OCI-LY3 (cell line): Measurements from ENCODE around the gene CADPS2.
"Not testable (repeated sequence)": the region's sequence is repeated elsewhere in the genome, so short reads cannot be mapped to it uniquely, and the experiment has no call there.

Source experiments
- H2AFZ ChIP-seq: fragments of 200-600, 300-600 bp; shearing (Covaris generic); 2 replicates; pipeline ENCODE4 v1.6.0; 2014; ENCODE audit warnings: antibody characterized with exemption, low read depth, low read length
- H3K27ac ChIP-seq: fragments of 200-600, 300-600 bp; sonication (generic); 2 replicates; pipeline ENCODE4 v1.5.1; 2014; ENCODE audit warnings: mild to moderate bottlenecking, low read length, moderate library complexity, mixed read lengths
- H3K27me3 ChIP-seq: fragments of 200-600, 300-600 bp; sonication (generic); 2 replicates; pipeline ENCODE4 v1.6.1; 2014; ENCODE audit warnings: low read depth, low read length, mixed read lengths
- H3K36me3 ChIP-seq: fragments of 200-600, 300-600 bp; sonication (generic); replicated peaks from 2 replicates; pipeline ENCODE3; 2014; ENCODE audit warnings: low read depth, low read length, mixed read lengths
- H3K4me1 ChIP-seq: fragments of 300-600, 200-600 bp; sonication (generic); 2 replicates; pipeline ENCODE4 v1.6.1; 2014; ENCODE audit warnings: low read length, mixed read lengths
- H3K4me2 ChIP-seq: fragments of 200-600, 300-600 bp; sonication (generic); 2 replicates; pipeline ENCODE4 v1.6.1; 2014; ENCODE audit warnings: low read length, mixed read lengths
- H3K4me3 ChIP-seq: fragments of 300-600, 200-600 bp; sonication (generic); 2 replicates; pipeline ENCODE4 v1.5.1; 2014; ENCODE audit warnings: antibody characterized with exemption, mild to moderate bottlenecking, low read length, moderate library complexity
- H3K79me2 ChIP-seq: fragments of 300-600, 200-600 bp; shearing (Covaris generic); 2 replicates; pipeline ENCODE4 v1.6.1; 2014; ENCODE audit warnings: mild to moderate bottlenecking, low read length, mixed read lengths
- H3K9ac ChIP-seq: fragments of 300-600, 200-600 bp; shearing (Covaris generic); 2 replicates; pipeline ENCODE4 v1.6.0; 2014; ENCODE audit warnings: mild to moderate bottlenecking, low read length, moderate library complexity
- H3K9me3 ChIP-seq: fragments of 200-600, 300-600 bp; shearing (Covaris generic); 2 replicates; pipeline ENCODE4 v1.6.1; 2014; ENCODE audit warnings: low read length, mixed read lengths; ENCODE audit not compliant: insufficient read depth
- H4K20me1 ChIP-seq: fragments of 200-600, 300-600 bp; sonication (generic); 2 replicates; pipeline ENCODE4 v1.6.1; 2016; ENCODE audit warnings: low read length, mixed read lengths; ENCODE audit not compliant: insufficient read depth
- EZH2phosphoT487 ChIP-seq: fragments of 200-600 bp; shearing (Covaris generic); IDR thresholded peaks from 2 replicates; pipeline ENCODE4 v1.6.1; 2018; ENCODE audit warnings: antibody characterized with exemption, mixed run types, low read depth
- TF ChIP-seq, protein P1 (sequence below): fragments of 200-600, 300-600 bp; sonication (generic); IDR thresholded peaks from 2 replicates; pipeline ENCODE4 v1.5.1; 2014; ENCODE audit warnings: antibody characterized with exemption, low read length, low read depth

The CADPS2 gene

DNA sequence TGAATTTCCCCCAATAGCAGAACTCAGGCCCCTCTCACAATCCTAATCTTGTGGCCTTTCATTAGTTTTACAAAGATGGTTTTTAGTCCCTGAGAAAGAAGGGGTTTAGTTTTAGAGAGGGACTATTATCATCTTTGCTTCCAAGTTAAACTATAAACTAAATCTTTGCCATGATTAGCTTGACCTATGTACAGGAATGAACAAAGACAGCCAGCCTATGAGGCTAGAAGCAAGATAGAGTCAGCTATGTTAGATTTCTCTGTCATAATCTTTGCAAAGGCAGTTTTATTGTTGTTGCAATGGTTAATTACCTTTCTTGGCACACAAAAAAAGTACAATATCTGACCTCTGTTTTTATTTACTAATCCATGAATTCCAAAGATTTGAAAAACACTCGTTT is 206.4 kb downstream of the CADPS2 start:
- Histone ChIP-seq H3K9me3 (no peaks in the 10 kb centered on the region), H4K20me1 (no peaks in the 10 kb centered on the region), H3K4me3 (no peak overlapping the region), H2AFZ (no peak overlapping the region), H3K36me3 (no peaks in the 10 kb centered on the region), H3K27me3 (no peaks in the 10 kb centered on the region), H3K4me2 (no peak overlapping the region), H3K9ac (no peak overlapping the region), H3K4me1 (peaks cover 3% of the 10 kb centered on the region; the same call in 1 of the 2 replicates), H3K27ac (no peak overlapping the region), H3K79me2 (no peaks in the 10 kb centered on the region)
- TF ChIP-seq, protein P1, sequence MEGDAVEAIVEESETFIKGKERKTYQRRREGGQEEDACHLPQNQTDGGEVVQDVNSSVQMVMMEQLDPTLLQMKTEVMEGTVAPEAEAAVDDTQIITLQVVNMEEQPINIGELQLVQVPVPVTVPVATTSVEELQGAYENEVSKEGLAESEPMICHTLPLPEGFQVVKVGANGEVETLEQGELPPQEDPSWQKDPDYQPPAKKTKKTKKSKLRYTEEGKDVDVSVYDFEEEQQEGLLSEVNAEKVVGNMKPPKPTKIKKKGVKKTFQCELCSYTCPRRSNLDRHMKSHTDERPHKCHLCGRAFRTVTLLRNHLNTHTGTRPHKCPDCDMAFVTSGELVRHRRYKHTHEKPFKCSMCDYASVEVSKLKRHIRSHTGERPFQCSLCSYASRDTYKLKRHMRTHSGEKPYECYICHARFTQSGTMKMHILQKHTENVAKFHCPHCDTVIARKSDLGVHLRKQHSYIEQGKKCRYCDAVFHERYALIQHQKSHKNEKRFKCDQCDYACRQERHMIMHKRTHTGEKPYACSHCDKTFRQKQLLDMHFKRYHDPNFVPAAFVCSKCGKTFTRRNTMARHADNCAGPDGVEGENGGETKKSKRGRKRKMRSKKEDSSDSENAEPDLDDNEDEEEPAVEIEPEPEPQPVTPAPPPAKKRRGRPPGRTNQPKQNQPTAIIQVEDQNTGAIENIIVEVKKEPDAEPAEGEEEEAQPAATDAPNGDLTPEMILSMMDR, result no peak
- TF ChIP-seq EZH2phosphoT487, result no peak

DNA sequence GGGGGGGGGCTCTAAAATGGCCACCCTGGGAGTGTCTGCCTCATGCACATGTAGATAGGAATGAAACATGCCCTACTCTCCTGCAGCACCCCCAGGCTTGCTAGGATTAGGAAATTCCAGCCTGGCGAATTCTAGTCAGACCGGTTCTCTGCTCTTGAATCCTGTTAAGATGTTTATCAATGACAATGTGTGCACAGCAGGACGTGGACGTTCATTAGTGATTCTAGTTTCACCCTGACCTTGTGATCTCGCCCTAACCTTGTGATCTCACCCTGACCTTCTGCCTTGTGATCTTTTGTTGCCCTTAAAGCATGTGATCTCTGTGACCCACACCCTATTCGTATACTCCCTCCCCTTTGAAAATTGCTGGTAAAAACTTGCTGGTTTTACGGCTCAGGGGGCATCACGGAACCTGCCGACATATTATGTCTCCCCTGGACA is 207.0 kb downstream of the CADPS2 start:
- not testable (repeated sequence) for H3K27me3 ChIP-seq, H3K4me3 ChIP-seq, H3K36me3 ChIP-seq, H3K79me2 ChIP-seq, H3K9ac ChIP-seq, H2AFZ ChIP-seq, H3K9me3 ChIP-seq, H3K4me1 ChIP-seq, H4K20me1 ChIP-seq, H3K27ac ChIP-seq, H3K4me2 ChIP-seq

DNA sequence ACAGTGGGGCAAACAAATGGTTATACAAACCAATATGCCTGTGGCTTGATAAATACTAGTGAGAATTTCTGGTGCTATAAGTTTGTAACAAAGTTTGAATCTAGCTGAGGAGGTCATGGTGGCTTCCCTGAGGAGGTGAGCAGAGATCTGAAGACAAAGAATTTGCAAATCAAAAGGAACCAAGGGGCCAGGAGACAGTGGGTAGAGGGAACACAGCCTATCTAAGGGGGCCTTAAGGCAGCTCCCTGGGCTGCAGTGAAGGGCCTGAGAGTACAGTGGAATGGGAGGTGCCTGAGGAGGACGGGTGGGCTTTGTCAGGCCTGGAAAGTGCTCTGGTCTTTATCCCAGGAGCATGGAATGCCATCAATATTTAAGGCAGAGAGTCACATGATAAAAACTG is 209.1 kb downstream of the CADPS2 start:
- TF ChIP-seq, protein P1, result no peak
- TF ChIP-seq EZH2phosphoT487, result no peak
- no peaks in the 10 kb centered on the region for H3K27me3 ChIP-seq

DNA sequence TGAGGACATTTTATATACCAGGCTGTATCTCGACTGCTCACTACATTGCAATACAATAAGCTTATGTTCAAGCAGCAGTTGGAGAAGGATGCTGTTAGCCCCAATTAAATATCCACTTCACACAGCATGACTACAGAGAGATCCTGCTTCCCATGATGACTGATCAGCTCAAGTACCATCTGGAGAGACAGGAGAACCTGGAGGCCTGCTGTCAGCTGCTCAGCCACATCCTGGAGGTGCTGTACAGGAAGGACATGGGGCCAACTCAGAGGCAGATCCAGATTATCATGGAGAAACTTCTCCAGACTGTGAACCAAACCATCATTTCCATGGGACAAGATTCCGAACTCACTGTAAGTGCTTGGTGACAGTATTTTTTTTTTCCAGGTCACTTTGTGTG is 209.8 kb downstream of the CADPS2 start:
- Histone ChIP-seq H3K9ac (no peak overlapping the region), H3K79me2 (no peaks in the 10 kb centered on the region), H3K9me3 (no peaks in the 10 kb centered on the region), H3K27me3 (no peaks in the 10 kb centered on the region), H3K4me1 (peaks cover 8% of the 10 kb centered on the region; the same call in 1 of the 2 replicates), H3K27ac (no peak overlapping the region), H3K4me2 (no peak overlapping the region), H3K4me3 (no peak overlapping the region), H3K36me3 (no peaks in the 10 kb centered on the region), H4K20me1 (no peaks in the 10 kb centered on the region), H2AFZ (no peak overlapping the region)
- TF ChIP-seq, protein P1, result no peak
- TF ChIP-seq EZH2phosphoT487, result no peak

More for the DNA sequence above, 209.1 kb downstream of the CADPS2 start:
- no peak overlapping the region for H3K27ac ChIP-seq
- no peak overlapping the region for H3K4me3 ChIP-seq
- no peaks in the 10 kb centered on the region for H3K36me3 ChIP-seq
- no peaks in the 10 kb centered on the region for H3K79me2 ChIP-seq
- H3K9me3 ChIP-seq, result no peaks in the 10 kb centered on the region
- no peak overlapping the region for H3K9ac ChIP-seq
- no peaks in the 10 kb centered on the region for H4K20me1 ChIP-seq
- H2AFZ ChIP-seq, result no peak overlapping the region
- peaks cover 8% of the 10 kb centered on the region; the same call in 1 of the 2 replicates for H3K4me1 ChIP-seq
- no peak overlapping the region for H3K4me2 ChIP-seq

DNA sequence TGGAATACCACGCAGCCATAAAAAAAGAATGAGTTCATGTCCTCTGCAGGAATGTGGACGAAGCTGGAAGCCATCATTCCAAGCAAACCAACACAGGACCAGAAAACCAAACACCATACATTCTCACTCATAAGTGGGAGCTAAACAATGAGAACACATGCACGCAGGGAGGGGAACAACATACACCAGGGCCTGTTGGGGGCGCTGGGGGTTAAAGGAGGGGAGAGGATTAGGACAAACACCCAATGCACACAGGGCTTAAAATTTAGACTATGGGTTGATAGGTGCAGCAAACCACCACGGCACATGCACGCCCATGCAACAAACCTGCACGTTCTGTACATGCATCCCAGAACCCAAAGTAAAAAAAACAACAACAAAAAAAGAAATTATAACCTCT is 210.6 kb downstream of the CADPS2 start:
- no peaks in the 10 kb centered on the region for H3K36me3 ChIP-seq
- no peaks in the 10 kb centered on the region for H3K9me3 ChIP-seq
- H3K4me2 ChIP-seq, result no peak overlapping the region
- no peaks in the 10 kb centered on the region for H3K27me3 ChIP-seq
- H3K27ac ChIP-seq, result no peak overlapping the region
- peaks cover 8% of the 10 kb centered on the region; the same call in 1 of the 2 replicates for H3K4me1 ChIP-seq
- no peak overlapping the region for H3K9ac ChIP-seq
- no peak overlapping the region for H3K4me3 ChIP-seq
- no peak overlapping the region for H2AFZ ChIP-seq
- no peaks in the 10 kb centered on the region for H4K20me1 ChIP-seq
- no peak for TF ChIP-seq EZH2phosphoT487
- TF ChIP-seq, protein P1, result no peak
- H3K79me2 ChIP-seq, result no peaks in the 10 kb centered on the region
